Mesodermal cell (in vitro differentiated cells): ENCODE measurements around the gene CREG1.

ENCODE experiments used
- H3K27ac ChIP-seq: 2 replicates; pipeline ENCODE4 v1.7.0; 2013; ENCODE audit warnings: mild to moderate bottlenecking, low read depth, low read length, moderate library complexity; ENCODE audit not compliant: severe bottlenecking
- H3K36me3 ChIP-seq: 2 replicates; pipeline ENCODE4 v1.7.1; 2013; ENCODE audit warnings: mild to moderate bottlenecking, low read length, moderate library complexity; ENCODE audit not compliant: control insufficient read depth, insufficient read depth
- H3K4me1 ChIP-seq: one replicate; pipeline ENCODE4 v1.7.1; 2013; ENCODE audit warnings: mild to moderate bottlenecking, low read length; ENCODE audit not compliant: insufficient read depth, control insufficient read depth, poor library complexity, severe bottlenecking
- H3K4me3 ChIP-seq: 2 replicates; pipeline ENCODE4 v1.7.0; 2013; ENCODE audit warnings: low read length, control low read depth, mild to moderate bottlenecking; ENCODE audit not compliant: insufficient read depth, poor library complexity, severe bottlenecking; ENCODE audit errors: extremely low read depth
- H3K9me3 ChIP-seq: 2 replicates; pipeline ENCODE4 v1.7.1; 2013; ENCODE audit warnings: mild to moderate bottlenecking, low read length, moderate library complexity; ENCODE audit not compliant: control insufficient read depth
- WGBS, 2 experiments: methylation state at CpG; one replicate each; pipeline ENCODE4 v1.1.5; 2013; ENCODE audit warnings: missing lambda C conversion rate in 2 of 2; ENCODE audit not compliant: insufficient coverage in 2 of 2; 5-methylcytosine and 5-hydroxymethylcytosine counted together

Gene CREG1

DNA sequence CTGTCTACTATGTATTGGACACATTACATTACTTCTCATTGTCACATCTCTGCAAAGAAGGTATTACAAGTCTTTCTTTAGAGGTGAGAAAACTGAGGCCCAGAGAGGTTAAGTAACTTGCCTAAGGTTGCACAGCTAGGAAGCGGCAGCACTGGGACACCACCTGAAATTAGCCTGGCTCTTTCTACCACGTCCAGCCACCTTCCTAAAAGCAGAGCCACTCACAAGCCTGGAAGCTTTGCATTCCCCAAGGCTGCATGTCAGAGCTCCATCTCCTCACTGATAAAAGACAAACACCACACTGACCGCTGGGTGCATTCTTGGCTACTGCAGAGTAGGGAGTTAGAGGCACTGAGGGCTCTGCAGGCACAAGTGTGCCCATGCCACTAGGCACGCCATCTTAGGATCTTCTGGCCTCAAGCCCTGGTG, 37.7 kb downstream of the CREG1 start:
- Histone ChIP-seq H3K4me3 (no peak overlapping the region), H3K9me3 (no peaks in the 10 kb centered on the region), H3K4me1 (no peaks in the 10 kb centered on the region), H3K27ac (no peak overlapping the region), H3K36me3 (no peaks in the 10 kb centered on the region)
- 70 to 88% methylated on average over 3 to 4 of the region's 4 CpGs for WGBS, 2 experiments

DNA sequence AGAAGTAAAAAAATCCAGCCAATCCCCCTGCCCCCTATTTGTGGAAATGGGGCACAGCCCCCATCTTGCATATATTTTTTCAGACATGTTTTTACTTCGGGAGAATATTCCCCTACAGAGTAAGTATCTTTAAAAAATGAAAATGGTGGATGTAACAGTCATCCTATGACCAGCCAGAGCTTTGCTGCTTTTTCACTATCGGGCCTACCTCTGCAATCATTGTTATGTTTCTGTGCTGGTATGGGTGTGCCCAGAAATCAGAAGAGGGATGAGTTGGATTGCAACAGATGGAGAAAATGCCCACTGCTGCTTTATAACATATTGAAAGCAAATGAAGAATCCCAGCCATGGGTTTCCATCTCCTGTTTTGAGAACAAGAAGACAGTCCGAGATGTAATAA, 38.1 kb downstream of the CREG1 start:
- H3K27ac ChIP-seq: no peak overlapping the region
- no CpG with 5 or more reads among the region's 3 CpGs for WGBS, 2 experiments

DNA sequence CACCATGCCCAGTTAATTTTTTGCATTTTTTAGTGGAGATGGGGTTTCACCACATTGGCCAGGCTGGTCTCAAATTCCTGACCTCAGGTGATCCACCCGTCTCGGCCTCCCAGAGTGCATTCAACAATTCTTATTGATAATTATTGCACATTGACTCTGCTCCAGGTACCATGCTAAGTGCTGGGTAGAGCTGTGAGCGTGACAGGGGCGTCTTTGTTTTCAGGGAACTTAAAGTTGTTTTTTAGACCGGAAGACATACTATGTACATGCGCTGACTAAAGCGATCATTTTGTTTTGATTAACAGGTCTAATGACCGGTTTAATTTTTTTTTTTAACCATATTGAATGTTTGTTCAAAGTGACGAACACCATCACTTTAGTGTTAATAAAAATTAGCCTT, 39.3 kb downstream of the CREG1 start:
- Histone ChIP-seq H3K36me3 (no peaks in the 10 kb centered on the region), H3K4me1 (no peaks in the 10 kb centered on the region), H3K9me3 (no peaks in the 10 kb centered on the region), H3K4me3 (no peak overlapping the region), H3K27ac (no peak overlapping the region)
- 76 to 100% methylated on average over 3 to 6 of the region's 9 CpGs for WGBS, 2 experiments

More for the DNA sequence above, 38.1 kb downstream of the CREG1 start:
- H3K36me3 ChIP-seq: no peaks in the 10 kb centered on the region
- H3K4me1 ChIP-seq: no peaks in the 10 kb centered on the region
- H3K4me3 ChIP-seq: no peak overlapping the region
- no peaks in the 10 kb centered on the region for H3K9me3 ChIP-seq

DNA sequence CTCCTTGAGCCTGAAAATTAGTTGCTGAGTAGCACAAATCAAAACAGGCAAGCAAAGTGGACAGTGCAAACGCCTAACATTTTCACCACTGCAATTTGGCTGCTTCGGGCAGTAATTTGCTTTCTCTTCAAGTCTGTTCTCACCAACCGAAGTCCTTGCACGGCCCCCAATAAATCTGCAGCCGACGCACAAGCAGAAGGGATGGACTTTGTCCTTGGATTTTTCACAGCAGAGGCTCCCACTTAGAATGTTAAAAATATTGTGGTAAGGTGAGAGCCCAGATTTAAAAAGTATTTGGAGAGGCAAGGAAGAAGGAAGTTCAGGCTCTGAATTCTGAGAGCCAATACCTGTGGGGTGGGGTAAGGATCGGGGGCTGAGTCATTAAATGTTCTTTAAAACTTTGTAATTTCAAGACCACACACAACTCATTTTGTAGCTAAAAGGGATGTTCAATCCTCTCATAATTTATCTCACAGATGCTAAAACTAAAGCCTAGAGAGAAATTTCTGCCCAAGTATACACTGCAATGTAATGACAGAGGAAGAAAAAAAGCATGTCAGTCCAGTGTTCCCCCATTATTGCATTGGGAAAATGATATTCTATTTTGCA, 41.4 kb downstream of the CREG1 start:
- no peaks in the 10 kb centered on the region for H3K9me3 ChIP-seq
- H3K36me3 ChIP-seq: no peaks in the 10 kb centered on the region
- 88 to 93% methylated on average over 5 to 6 of the region's 7 CpGs for WGBS, 2 experiments
- H3K27ac ChIP-seq: no peak overlapping the region
- no peak overlapping the region for H3K4me3 ChIP-seq
- H3K4me1 ChIP-seq: no peaks in the 10 kb centered on the region

DNA sequence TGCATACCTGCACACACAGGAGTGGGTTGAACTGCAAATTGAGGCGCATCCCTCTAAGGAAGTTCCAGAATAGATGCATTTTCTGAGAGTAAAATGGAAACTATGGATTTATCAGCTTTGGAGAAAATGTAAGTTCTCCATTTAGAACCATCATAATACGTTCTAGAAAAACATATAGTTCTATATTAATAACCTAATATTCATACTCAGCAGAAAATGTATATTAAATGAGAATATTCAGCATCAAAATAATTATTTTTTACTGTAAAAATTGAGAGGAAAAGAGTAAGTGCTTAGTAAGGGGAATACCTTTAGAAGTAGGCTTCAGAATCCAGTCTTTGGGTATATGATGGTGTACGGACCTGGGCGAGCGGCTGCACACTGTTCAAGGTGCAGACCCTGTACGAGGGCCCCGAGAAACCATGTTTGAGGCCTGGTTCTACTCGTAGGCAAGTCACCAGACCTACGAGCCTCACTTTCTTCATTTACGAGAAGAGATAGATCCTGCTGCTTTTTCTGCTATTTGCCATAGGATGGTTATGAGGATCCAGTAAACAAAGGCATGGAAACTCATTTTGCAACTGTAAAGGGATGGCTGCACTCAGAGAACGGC, 42.1 kb downstream of the CREG1 start:
- no peak overlapping the region for H3K4me3 ChIP-seq
- H3K27ac ChIP-seq: no peak overlapping the region
- H3K36me3 ChIP-seq: no peaks in the 10 kb centered on the region
- no peaks in the 10 kb centered on the region for H3K4me1 ChIP-seq
- WGBS, 2 experiments: 91 to 96% methylated on average over 9 of the region's 11 CpGs
- no peaks in the 10 kb centered on the region for H3K9me3 ChIP-seq

DNA sequence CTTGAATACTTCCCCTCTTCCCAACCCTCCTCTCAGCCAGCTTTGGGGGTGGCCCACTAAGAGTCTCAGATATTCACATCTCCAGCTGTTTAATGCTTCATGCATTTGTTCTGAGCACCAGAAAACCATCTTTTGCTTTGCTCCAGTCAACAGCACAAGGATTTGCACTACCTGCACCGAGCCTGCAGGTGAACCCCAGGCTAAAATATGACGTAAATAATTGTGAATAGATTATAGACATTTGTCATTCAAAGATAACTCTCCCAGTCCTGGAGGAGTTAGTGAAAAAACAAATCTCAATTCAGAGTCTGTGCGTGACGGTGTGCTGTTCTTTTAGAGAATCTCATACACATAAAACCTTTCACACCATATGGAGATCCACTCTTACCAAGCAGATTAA, 42.7 kb downstream of the CREG1 start:
- H3K9me3 ChIP-seq: no peaks in the 10 kb centered on the region
- H3K36me3 ChIP-seq: no peaks in the 10 kb centered on the region
- H3K4me1 ChIP-seq: no peaks in the 10 kb centered on the region
- H3K4me3 ChIP-seq: no peak overlapping the region
- 94 to 100% methylated on average over 1 to 2 of the region's 4 CpGs for WGBS, 2 experiments
- H3K27ac ChIP-seq: no peak overlapping the region

DNA sequence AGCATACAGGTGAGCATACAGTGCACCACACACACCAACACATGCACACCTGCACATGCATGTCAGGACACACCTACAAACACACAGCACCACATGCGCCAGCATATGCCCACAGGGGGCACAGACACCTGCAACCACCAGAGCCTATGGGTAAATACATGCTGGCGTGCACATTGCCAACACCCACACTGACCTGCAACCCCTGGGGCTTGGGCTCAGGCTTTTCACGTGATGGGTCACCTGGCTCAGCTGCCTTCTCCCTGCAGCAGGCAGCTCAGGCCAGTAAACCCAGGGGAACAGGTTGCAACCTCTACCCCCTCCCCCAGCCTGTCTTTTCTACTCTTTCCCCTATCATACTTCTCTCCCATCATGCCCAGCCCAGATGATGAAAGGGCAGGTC, 43.3 kb downstream of the CREG1 start:
- 95% methylated on average over 3 of the region's 3 CpGs; no CpG with 5 or more reads in 1 of the 2 experiments for WGBS, 2 experiments
- H3K9me3 ChIP-seq: no peaks in the 10 kb centered on the region
- no peaks in the 10 kb centered on the region for H3K36me3 ChIP-seq
- no peak overlapping the region for H3K4me3 ChIP-seq
- no peak overlapping the region for H3K27ac ChIP-seq
- H3K4me1 ChIP-seq: no peaks in the 10 kb centered on the region

DNA sequence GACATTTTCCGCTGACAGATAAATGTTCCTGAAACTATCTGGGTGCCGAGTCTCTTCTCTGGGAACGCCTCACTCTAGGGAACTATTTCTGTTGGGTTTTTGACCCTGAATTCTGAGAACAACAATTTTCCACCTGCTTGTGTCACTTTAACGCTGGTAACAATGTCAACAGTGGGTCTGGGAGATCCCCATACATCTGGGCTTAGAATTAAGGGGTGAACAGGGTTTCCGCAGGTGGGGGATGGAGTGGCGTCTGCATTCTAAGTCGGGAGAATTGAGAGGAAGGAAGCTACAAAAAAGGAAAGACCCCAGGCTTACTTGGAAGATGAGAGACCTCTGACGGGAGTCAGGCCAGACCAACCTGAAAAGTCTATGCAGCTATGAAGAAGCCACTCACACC, 44.0 kb downstream of the CREG1 start:
- Histone ChIP-seq H3K36me3 (no peaks in the 10 kb centered on the region), H3K4me1 (no peaks in the 10 kb centered on the region), H3K27ac (no peak overlapping the region), H3K9me3 (no peaks in the 10 kb centered on the region), H3K4me3 (no peak overlapping the region)
- WGBS, 2 experiments: 88 to 91% methylated on average over 5 of the region's 8 CpGs

DNA sequence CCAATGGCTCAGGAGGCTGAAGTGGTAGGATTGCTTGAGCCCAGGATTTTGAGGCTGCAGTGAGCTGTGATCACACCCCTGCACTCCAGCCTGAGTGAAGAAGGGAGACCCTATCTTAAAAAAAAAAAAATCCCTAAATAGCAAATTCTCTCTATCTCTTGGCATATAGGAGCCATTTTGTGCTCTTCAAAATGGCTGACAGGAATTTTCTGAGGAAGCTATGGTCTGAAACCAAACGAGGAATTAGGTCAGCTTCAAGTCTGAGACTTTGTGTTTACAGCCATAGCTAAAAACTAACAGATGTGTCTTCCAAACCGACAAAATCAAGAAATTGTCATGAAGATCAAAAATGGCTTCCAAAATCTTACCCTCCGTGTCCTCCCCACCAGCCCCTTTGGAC, 45.8 kb downstream of the CREG1 start:
- Histone ChIP-seq H3K4me3 (no peak overlapping the region), H3K9me3 (no peaks in the 10 kb centered on the region), H3K36me3 (no peaks in the 10 kb centered on the region), H3K27ac (no peak overlapping the region), H3K4me1 (no peaks in the 10 kb centered on the region)
- 90 to 100% methylated on average over 2 to 3 of the region's 3 CpGs for WGBS, 2 experiments

DNA sequence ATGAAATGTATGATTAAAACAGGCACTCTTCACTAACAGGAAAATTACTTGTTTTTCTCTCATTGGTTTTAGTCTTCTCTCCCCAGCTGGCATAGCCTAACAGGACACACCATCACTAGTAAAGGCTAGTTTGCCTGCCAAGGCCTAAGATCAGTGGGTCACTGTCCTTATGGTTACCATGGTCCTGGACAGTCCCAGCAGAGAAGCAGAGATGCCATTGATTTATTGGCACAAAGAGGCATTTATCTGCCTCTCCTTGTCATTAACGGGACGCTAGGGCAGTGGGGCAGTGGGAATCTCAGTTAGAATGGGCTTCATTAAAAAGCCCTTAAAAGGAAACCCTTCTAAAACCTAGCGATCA, 49.1 kb downstream of the CREG1 start:
- Histone ChIP-seq H3K27ac (no peak overlapping the region), H3K9me3 (no peaks in the 10 kb centered on the region), H3K4me3 (no peak overlapping the region), H3K4me1 (no peaks in the 10 kb centered on the region), H3K36me3 (no peaks in the 10 kb centered on the region)
- WGBS, 2 experiments: 75 to 89% methylated on average over 2 to 3 of the region's 3 CpGs

DNA sequence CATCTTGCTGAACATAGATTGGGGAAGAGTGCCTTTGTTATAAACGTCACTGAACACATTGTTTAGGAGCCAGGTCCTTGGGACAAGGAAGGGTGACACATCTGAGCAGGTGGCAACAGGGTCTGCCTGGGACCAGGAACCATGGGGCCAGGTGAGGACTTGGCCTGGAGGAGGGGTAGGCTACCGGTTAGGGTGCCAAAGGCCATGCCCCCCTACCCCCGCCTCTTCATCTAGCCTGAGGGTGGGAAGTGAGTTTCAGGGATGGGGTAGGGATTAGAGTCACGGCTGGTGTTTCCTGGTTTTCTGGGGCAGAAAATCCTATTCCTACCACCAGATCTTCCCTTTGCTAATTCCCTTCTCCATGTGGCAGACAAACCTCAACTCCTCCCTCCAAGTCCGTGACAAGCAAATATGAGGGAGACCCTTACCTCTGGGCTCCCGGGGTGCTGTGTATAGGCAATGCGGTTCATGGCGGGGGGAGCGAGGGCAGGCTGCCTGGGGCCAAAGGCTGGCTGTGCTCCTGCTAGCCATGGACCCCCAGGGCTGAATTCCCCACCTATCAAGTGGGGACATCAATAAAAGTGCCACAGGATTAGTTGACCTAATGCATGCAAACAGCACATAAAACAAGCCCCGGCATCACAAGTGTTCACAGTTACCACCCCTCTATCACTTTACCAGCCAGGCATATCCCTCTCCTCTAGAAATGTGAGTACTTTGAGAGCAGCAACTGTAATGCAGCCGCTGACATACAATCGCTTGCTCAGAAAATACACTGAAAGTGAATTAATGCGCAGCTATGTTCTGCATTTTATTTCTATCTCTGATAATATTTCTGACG, 49.7 kb downstream of the CREG1 start:
- Histone ChIP-seq H3K9me3 (no peaks in the 10 kb centered on the region), H3K27ac (no peak overlapping the region), H3K36me3 (no peaks in the 10 kb centered on the region), H3K4me1 (no peaks in the 10 kb centered on the region), H3K4me3 (no peak overlapping the region)
- 54% methylated on average over 7 to 8 of the region's 14 CpGs for WGBS, 2 experiments
